AG09319 (cell line): ENCODE results near the gene INSR.

ENCODE experiments used
- DNase-seq: peaks from one replicate; pipeline ENCODE4 v3.0.0-alpha.2; 2010; ENCODE audit warnings: low read depth; ENCODE audit errors: extremely low read depth
- CTCF ChIP-seq: IDR thresholded peaks from 2 replicates; pipeline ENCODE4 v1.5.1; 2011; ENCODE audit warnings: low read depth, mild to moderate bottlenecking, inconsistent platforms, low read length, moderate library complexity

Gene INSR

GRCh38 chr19:7188698-7189629 is 105.2 kb downstream of the INSR start:
- no peak for DNase-seq
- no peak for TF ChIP-seq CTCF

DNA sequence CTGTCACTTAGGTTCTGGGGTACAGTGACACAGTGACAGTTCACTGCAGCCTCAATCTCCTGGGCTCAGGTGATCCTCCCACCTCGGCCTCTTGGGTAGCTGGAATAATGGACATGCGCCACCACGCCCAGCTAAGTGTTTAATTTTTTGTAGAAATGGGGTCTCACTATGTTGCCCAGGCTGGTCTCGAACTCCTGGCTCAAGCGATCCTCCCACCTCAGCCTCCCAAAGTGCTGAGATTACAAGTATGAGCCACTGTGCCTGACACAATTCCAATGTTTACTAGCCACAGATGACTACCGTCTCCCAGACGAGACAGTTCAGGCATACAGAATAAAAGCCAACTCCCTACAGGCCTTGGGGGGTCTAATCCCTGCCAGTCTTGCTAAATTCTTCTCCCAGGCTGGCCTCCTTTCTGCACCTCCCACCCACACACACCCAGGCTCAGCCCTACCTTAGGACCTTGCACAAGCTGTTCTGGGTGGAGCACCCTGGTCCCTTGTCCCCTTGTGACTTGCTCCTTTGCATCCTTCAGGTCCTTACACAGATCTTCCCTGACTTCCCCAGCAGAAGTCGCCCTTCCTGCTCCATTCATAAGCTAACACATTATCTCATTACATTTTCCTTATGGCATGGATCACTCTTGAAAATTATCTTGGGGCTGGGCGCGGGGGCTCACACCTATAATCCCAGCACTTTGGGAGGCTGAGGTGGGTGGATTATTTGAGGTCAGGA is 106.4 kb downstream of the INSR start:
- no peak for DNase-seq
- no peak for TF ChIP-seq CTCF

GRCh38 chr19:7182489-7182888 is 111.7 kb downstream of the INSR start:
- TF ChIP-seq CTCF = no peak
- DNase-seq = no peak

DNA sequence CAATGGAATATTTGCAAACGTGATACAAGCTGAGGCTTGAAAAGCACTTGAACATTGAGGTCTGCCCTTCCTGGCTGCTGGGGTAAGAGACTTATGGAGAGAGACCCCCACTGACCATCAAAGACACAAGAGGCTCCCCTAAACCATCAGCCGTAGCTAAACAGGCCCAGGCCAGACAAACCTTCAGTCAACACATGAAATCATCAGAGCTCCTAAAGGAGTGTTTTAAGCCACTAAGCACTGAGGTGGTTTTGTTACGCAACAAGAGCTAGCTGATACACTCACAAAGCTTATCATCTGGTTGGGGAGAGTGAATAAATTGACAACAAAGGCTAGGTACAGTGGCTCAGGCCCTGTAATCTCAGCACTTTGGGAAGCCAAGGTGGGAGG is 114.3 kb downstream of the INSR start:
- no peak for DNase-seq
- TF ChIP-seq CTCF = no peak

DNA sequence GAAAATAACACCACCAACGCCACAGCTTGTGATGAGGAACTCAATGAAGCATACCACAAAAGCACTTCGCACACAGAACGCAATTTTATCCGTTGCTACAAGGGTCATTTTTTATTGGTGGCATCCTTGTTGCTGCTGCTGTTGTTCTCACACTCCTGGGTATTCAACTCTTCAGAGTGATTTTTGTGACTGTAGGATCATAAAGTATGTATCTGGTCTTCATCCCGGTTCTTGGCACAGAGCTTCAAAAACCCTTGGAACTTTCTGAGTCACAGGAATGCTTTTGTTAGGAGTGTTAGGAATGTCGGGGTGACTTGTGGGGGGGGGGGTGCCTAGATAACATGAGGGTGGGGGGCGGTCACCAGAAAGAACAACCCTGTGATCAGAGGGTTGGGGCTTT is 116.3 kb downstream of the INSR start:
- no peak for DNase-seq
- TF ChIP-seq CTCF = no peak

- no peak for DNase-seq
- TF ChIP-seq CTCF = no peak
These were observed 117.4 kb downstream of the INSR start for GRCh38 chr19:7176792-7177191.

DNA sequence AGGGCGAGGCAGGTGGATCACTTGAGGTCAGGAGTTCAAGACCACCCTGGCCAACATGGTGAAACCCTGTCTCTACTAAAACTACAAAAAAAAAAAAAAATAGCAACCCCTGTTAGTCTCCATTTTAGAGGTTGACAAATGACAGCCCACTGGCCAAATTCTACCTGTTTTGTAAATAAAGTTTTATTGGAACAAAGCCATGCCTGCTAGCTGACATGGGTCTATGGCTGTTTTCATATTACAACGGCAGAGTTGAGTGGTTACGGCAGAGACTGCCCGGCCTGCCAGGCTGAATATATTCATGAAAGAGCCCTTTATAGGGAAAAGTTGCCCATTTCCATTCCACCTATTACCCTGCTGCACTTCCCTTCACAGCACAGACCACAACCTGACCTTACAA is 121.4 kb downstream of the INSR start:
- no peak for DNase-seq
- TF ChIP-seq CTCF = no peak
